Suppressor macrophage treated with lipopolysaccharide for 1 hour (primary cell): ENCODE results near the gene CHST3.
A peak's percentile ranks its signal among the peaks of the same experiment; 100 is the strongest.
"Not testable (repeated sequence)": the region's sequence is repeated elsewhere in the genome, so short reads cannot be mapped to it uniquely, and the experiment has no call there.

Source experiments
- DNase-seq, 3 donors: peaks; one replicate each; pipeline ENCODE4 v3.0.0-alpha.2; 2020 to 2022

Gene CHST3

GRCh38 chr10:71964098-71964742 lies at the start of gene CHST3:
CHST3 (plus strand) TSS chr10:71964395; CDS start chr10:72005843, 41,448 bp downstream.
- peak; percentile 30 to 72 (median 48) for DNase-seq

GRCh38 chr10:71916827-71917226 lies 47.4 kb upstream of the CHST3 start:
- no peak for DNase-seq

- no peak for DNase-seq
Observed at GRCh38 chr10:71918992-71919391, 45.2 kb upstream of the CHST3 start.

- DNase-seq: not testable (repeated sequence)
Observed at GRCh38 chr10:71919956-71920539, 44.1 kb upstream of the CHST3 start.

GRCh38 chr10:71920540-71921323 lies 43.5 kb upstream of the CHST3 start:
- DNase-seq: no peak

GRCh38 chr10:71921324-71922027 lies 42.7 kb upstream of the CHST3 start:
- DNase-seq: no peak

- DNase-seq: no peak
Observed at GRCh38 chr10:71923138-71923692, 41.0 kb upstream of the CHST3 start.

- no peak for DNase-seq
Observed at GRCh38 chr10:71924771-71925170, 39.4 kb upstream of the CHST3 start.

- no peak for DNase-seq
Observed at GRCh38 chr10:71927159-71927558, 37.0 kb upstream of the CHST3 start.

- DNase-seq: no peak
Observed at GRCh38 chr10:71927776-71928592, 36.2 kb upstream of the CHST3 start.

- no peak for DNase-seq
Observed at GRCh38 chr10:71931295-71931694, 32.9 kb upstream of the CHST3 start.

GRCh38 chr10:71933651-71934050 lies 30.5 kb upstream of the CHST3 start:
- peak in 2 of 3 donors; percentile 18 to 24 for DNase-seq

GRCh38 chr10:71938211-71938610 lies 26.0 kb upstream of the CHST3 start:
- DNase-seq: no peak

- no peak for DNase-seq
Observed at GRCh38 chr10:71939304-71939703, 24.9 kb upstream of the CHST3 start.

GRCh38 chr10:71939861-71940474 lies 24.2 kb upstream of the CHST3 start:
- no peak for DNase-seq

- no peak for DNase-seq
Observed at GRCh38 chr10:71940752-71941151, 23.4 kb upstream of the CHST3 start.

GRCh38 chr10:71941318-71941717 lies 22.9 kb upstream of the CHST3 start:
- DNase-seq: no peak

GRCh38 chr10:71945819-71946474 lies 18.2 kb upstream of the CHST3 start:
- DNase-seq: peak in 1 of 3 donors; percentile 18

- no peak for DNase-seq
Observed at GRCh38 chr10:71946700-71947099, 17.5 kb upstream of the CHST3 start.

- no peak for DNase-seq
Observed at GRCh38 chr10:71948496-71949067, 15.6 kb upstream of the CHST3 start.

GRCh38 chr10:71950683-71951082 lies 13.5 kb upstream of the CHST3 start:
- DNase-seq: no peak
